ENCODE data around the gene C2orf49. TPM values are rescaled to one million over a fixed set of nuclear protein-coding genes. Genes with fewer than 3 reads are reported as not detected.
A peak's percentile ranks its signal among the peaks of the same experiment; 100 is the strongest.

The C2orf49 gene
- total and polyA plus RNA-seq, 8 donors = 4.2 to 10.2 (median 6.7) TPM

DNA sequence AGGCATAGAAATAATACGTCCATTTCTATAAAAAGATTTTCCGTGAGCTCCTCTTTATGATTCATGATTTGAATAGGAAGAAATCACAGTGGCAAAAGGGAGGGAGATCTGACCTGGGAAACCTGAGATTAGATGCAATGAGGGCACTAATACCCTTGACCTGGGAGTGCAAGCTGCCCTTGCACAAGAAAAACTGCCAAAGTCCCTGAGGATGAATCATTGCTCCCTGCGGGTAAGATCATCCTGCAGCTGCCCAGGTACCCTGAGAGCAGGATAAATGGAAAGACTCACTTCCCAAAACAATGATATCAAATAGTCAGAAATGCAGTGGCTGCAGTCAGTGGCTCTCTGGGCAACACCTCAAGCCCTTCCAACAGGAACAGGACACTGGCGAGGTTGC, 49.9 kb downstream of the C2orf49 start:
- no peak for DNase-seq
- H3K4me1 ChIP-seq = no peaks in the 10 kb centered on the region
- H3K9me3 ChIP-seq = no peaks in the 10 kb centered on the region
- H3K36me3 ChIP-seq = no peaks in the 10 kb centered on the region
- ATAC-seq = no peak
- WGBS, 2 donors = 87 to 92% methylated on average over 4 of the region's 4 CpGs
- no peaks in the 10 kb centered on the region for H3K27me3 ChIP-seq
- FAIRE-seq = no peak
- TF ChIP-seq, protein P1, sequence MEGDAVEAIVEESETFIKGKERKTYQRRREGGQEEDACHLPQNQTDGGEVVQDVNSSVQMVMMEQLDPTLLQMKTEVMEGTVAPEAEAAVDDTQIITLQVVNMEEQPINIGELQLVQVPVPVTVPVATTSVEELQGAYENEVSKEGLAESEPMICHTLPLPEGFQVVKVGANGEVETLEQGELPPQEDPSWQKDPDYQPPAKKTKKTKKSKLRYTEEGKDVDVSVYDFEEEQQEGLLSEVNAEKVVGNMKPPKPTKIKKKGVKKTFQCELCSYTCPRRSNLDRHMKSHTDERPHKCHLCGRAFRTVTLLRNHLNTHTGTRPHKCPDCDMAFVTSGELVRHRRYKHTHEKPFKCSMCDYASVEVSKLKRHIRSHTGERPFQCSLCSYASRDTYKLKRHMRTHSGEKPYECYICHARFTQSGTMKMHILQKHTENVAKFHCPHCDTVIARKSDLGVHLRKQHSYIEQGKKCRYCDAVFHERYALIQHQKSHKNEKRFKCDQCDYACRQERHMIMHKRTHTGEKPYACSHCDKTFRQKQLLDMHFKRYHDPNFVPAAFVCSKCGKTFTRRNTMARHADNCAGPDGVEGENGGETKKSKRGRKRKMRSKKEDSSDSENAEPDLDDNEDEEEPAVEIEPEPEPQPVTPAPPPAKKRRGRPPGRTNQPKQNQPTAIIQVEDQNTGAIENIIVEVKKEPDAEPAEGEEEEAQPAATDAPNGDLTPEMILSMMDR (IDR thresholded peaks at IDR 0.05) = no peak
- H3K27ac ChIP-seq = no peak overlapping the region
- intact Hi-C loops (cut with DNase I) = no loop called here
- no peak overlapping the region for H3K4me3 ChIP-seq

DNA sequence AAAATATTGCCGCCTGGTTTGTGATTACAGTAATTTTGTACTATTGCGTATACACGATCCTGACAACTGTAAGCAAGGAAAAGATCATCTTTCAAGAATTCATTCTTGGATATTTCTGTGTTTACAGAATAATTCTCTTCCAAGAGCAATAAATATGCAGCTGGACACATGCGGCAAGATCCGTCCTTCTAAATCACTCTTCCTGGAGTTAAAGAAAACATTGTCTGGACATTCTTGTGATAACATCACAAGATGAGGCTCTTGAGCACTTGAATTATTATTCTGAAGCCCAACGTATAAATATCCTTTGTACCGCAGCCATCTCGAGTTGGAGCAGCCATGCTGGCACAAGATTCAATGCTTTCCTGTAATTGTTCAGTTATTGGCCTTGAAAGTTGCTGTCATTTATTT, 51.6 kb downstream of the C2orf49 start:
- Histone ChIP-seq H3K9me3 (no peaks in the 10 kb centered on the region), H3K4me1 (no peaks in the 10 kb centered on the region), H3K4me3 (no peak overlapping the region), H3K27me3 (no peaks in the 10 kb centered on the region), H3K27ac (no peak overlapping the region), H3K36me3 (no peaks in the 10 kb centered on the region)
- ATAC-seq (peak in 2 of 4 donors; percentile 22 to 30), DNase-seq (no peak), FAIRE-seq (no peak)
- WGBS, 2 donors = 61 to 64% methylated on average over 8 of the region's 8 CpGs
- intact Hi-C loops (cut with DNase I) = no loop called here
- TF ChIP-seq, protein P1 (IDR thresholded peaks at IDR 0.05) = no peak

DNA sequence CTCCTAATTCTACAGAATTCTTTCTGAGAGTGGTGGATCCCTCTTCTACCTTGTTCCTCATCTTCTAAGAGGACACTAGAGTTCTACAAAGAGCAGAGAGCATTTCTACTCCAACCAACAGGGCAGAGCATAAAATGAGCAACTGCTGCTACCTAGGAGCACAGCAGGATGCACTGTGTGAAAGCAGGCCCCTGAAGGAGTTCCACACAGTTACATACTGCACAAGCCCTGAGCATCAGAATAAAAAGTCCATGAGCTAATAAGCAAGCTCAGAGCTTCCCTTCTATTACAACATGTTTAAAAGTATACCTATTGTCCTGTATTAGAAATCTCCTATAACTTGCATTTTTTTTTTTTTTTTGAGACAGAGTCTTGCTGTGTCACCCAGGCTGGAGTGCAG, 53.1 kb downstream of the C2orf49 start:
- DNase-seq = no peak
- FAIRE-seq = no peak
- TF ChIP-seq, protein P1 (IDR thresholded peaks at IDR 0.05) = no peak
- intact Hi-C loops (cut with DNase I) = no loop called here
- Histone ChIP-seq H3K36me3 (no peaks in the 10 kb centered on the region), H3K27ac (no peak overlapping the region), H3K27me3 (no peaks in the 10 kb centered on the region), H3K4me3 (no peak overlapping the region), H3K4me1 (no peaks in the 10 kb centered on the region), H3K9me3 (no peaks in the 10 kb centered on the region)
- no peak for ATAC-seq

DNA sequence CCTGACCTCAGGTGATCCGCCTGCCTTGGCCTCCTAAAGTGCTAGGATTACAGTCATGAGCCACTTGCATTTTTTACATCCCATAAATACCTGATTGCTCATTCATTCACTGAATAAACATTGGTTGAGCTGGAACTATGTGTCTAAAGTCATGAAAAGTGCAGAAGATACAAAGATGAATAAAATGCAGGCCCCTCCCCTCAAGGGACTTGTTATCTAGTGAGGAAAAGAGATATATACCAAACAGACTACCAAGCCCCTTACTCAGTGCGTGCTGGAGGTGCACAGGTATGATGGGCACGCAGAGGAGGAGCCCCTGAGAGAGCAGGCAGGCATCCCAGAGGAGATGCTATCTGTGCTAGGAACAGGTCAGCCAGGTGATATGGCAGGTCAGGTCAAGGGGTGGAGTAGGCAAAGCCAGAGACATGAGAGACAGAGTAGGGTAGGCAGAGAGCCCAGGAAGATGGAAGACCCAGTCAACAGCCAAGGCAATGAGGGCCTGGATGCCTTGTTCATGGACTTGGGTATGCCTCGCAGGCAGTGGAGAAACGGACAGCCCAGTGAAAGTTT, 53.8 kb downstream of the C2orf49 start:
- Histone ChIP-seq H3K4me1 (no peaks in the 10 kb centered on the region), H3K9me3 (no peaks in the 10 kb centered on the region), H3K27ac (no peak overlapping the region), H3K36me3 (no peaks in the 10 kb centered on the region), H3K4me3 (no peak overlapping the region), H3K27me3 (no peaks in the 10 kb centered on the region)
- TF ChIP-seq, protein P1 (IDR thresholded peaks at IDR 0.05) = no peak
- DNase-seq = no peak
- intact Hi-C loops (cut with DNase I) = no loop called here
- 82 to 85% methylated on average over 5 of the region's 5 CpGs for WGBS, 2 donors
- no peak for ATAC-seq
- no peak for FAIRE-seq

DNA sequence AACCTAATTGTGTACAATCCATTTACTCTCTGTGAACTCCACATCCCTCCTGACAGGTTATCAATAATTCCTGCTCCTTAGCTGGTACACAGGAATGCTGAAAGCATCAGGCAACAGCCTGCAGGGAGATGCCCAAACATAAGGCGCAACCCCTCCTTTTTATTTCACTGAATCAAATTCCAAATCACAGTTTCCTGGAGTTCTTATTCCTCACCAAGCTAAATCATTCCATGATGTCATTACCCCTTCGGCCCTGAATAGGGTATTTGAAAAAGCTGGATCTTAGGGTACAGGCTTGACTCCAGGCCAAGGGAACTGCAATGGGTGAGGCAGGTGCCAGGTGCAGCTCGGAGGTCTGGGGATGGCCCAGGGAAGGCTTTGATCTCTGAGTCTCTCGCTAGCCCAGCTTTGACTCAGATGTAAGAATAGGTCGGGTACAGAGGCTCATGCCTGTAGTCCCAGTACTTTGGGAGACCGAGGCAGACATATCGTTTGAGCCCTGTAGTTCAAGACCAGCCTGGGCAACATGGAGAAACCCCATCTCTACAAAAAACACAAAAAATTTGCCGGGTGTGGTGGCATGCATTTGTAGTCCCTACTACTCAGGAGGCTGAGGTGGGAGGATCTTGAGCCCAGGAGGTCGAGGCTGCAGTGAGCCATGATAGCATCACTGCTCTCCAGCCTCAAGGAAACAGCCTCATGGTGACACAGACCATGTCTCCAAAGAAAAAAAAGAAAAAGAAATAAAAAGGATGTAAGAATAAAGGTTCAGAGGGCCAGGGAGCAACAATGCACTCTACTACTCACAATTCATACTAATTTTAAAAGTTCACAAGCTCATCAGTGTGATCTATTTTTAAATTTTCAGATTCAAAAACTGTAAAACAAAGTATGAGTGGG, 54.7 kb downstream of the C2orf49 start:
- Histone ChIP-seq H3K36me3 (no peaks in the 10 kb centered on the region), H3K27ac (no peak overlapping the region), H3K9me3 (no peaks in the 10 kb centered on the region), H3K4me3 (no peak overlapping the region), H3K4me1 (no peaks in the 10 kb centered on the region), H3K27me3 (no peaks in the 10 kb centered on the region)
- 63 to 76% methylated on average over 9 of the region's 9 CpGs for WGBS, 2 donors
- intact Hi-C loops (cut with DNase I) = no loop called here
- ATAC-seq (no peak), DNase-seq (no peak), FAIRE-seq (no peak)
- TF ChIP-seq, protein P1 (IDR thresholded peaks at IDR 0.05) = no peak

Data from pancreas (tissue), 10 donors.